Astrocyte (in vitro differentiated cells and primary cell): ENCODE data around the gene IGF2R. TPM values are rescaled to one million over a fixed set of nuclear protein-coding genes. Genes with fewer than 3 reads are reported as not detected.

Source experiments
- DNase-seq: peaks from one replicate; pipeline ENCODE4 v3.0.0-alpha.2; 2010; ENCODE audit warnings: low read depth
- FAIRE-seq: peaks from 2 replicates; lab custom pipeline; 2011; peaks lifted over from hg19 to GRCh38; lab: Jason Lieb, UNC
- H2AFZ ChIP-seq: 2 replicates; pipeline ENCODE4 v1.6.0; 2012; ENCODE audit warnings: low read depth, low read length, inconsistent platforms
- H3K27ac ChIP-seq: 2 replicates; pipeline ENCODE4 v1.5.1; 2011; ENCODE audit warnings: low read depth, low read length, inconsistent platforms
- H3K27me3 ChIP-seq: 2 replicates; pipeline ENCODE4 v1.6.0; 2011; ENCODE audit warnings: low read length, inconsistent platforms; ENCODE audit not compliant: insufficient read depth
- H3K36me3 ChIP-seq: 2 replicates; pipeline ENCODE4 v1.5.1; 2011; ENCODE audit warnings: low read length, inconsistent platforms; ENCODE audit not compliant: insufficient read depth
- H3K4me1 ChIP-seq: 2 replicates; pipeline ENCODE4 v1.5.1; 2011; ENCODE audit warnings: low read length, inconsistent platforms; ENCODE audit not compliant: insufficient read depth
- H3K4me2 ChIP-seq: 2 replicates; pipeline ENCODE4 v1.6.0; 2012; ENCODE audit warnings: low read length, inconsistent platforms
- H3K4me3 ChIP-seq: 2 replicates; pipeline ENCODE4 v1.5.1; 2011; ENCODE audit warnings: low read depth, mild to moderate bottlenecking, low read length, inconsistent platforms; ENCODE audit not compliant: insufficient read depth
- H3K79me2 ChIP-seq: 2 replicates; pipeline ENCODE4 v1.6.0; 2012; ENCODE audit warnings: mild to moderate bottlenecking, low read length, inconsistent platforms; ENCODE audit not compliant: insufficient read depth
- H3K9ac ChIP-seq: 2 replicates; pipeline ENCODE4 v1.6.0; 2012; ENCODE audit warnings: mild to moderate bottlenecking, low read length, inconsistent platforms
- H3K9me3 ChIP-seq: 2 replicates; pipeline ENCODE4 v1.5.1; 2012; ENCODE audit warnings: low read depth, mild to moderate bottlenecking, low read length, inconsistent platforms; ENCODE audit not compliant: insufficient read depth
- H4K20me1 ChIP-seq: 2 replicates; pipeline ENCODE4 v1.6.0; 2012; ENCODE audit warnings: low read length, inconsistent platforms; ENCODE audit not compliant: insufficient read depth
- H3K27ac Mint-ChIP-seq: one replicate; pipeline ENCODE4 v1.8.0; 2021; ENCODE audit warnings: mild to moderate bottlenecking, mixed read lengths; ENCODE audit not compliant: unreplicated experiment
- H3K27me3 Mint-ChIP-seq: one replicate; pipeline ENCODE4 v1.8.0; 2021; ENCODE audit warnings: low read depth, mixed read lengths; ENCODE audit not compliant: unreplicated experiment
- H3K36me3 Mint-ChIP-seq: one replicate; pipeline ENCODE4 v1.8.0; 2021; ENCODE audit warnings: low read depth, mixed read lengths; ENCODE audit not compliant: unreplicated experiment
- H3K4me1 Mint-ChIP-seq: one replicate; pipeline ENCODE4 v1.8.0; 2021; ENCODE audit warnings: low read depth, mixed read lengths; ENCODE audit not compliant: unreplicated experiment
- H3K4me3 Mint-ChIP-seq: one replicate; pipeline ENCODE4 v1.8.0; 2021; ENCODE audit warnings: mild to moderate bottlenecking, moderate library complexity, mixed read lengths; ENCODE audit not compliant: unreplicated experiment
- H3K9me3 Mint-ChIP-seq: one replicate; pipeline ENCODE4 v1.8.0; 2021; ENCODE audit warnings: mild to moderate bottlenecking, mixed read lengths; ENCODE audit not compliant: unreplicated experiment
- EZH2 ChIP-seq: IDR thresholded peaks from 2 replicates; pipeline ENCODE4 v1.6.1; 2012; ENCODE audit warnings: mild to moderate bottlenecking, low read length, inconsistent platforms; ENCODE audit not compliant: insufficient read depth
- total RNA-seq: library from RNA; stranded (reverse); gene quantifications from 2 replicates; pipeline ENCODE4 v1.2.1, GENCODE V29; 2021
- TF ChIP-seq, protein P1 (sequence below): IDR thresholded peaks from 2 replicates; pipeline ENCODE4 v1.5.1; 2011; ENCODE audit warnings: low read depth, mild to moderate bottlenecking, inconsistent platforms, low read length, moderate library complexity; ENCODE audit not compliant: insufficient read depth

IGF2R gene
- total RNA-seq, 1 donor from 2014 or later = 173 TPM

DNA sequence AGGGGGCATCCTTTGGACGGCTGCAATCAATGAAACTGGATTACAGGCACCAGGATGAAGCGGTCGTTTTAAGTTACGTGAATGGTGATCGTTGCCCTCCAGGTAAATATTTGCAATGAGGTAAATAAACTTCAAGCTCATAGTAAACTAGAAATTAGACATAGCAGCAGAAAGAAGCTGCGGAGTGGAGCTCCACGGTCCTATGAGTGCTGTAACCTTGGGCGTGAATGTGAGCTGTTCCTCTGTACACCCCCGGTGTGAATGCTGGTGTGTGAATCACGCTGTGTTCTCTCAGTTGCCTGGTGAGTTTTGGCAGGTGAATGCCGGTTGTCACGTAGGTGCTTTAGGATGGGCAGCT, 110.8 kb downstream of the IGF2R start:
- no peaks in the 10 kb centered on the region for H3K27me3 Mint-ChIP-seq
- Histone ChIP-seq H3K4me1 (peaks cover 5% of the 10 kb centered on the region), H3K9ac (no peak overlapping the region), H3K4me2 (no peak overlapping the region), H4K20me1 (peaks cover 4% of the 10 kb centered on the region), H3K36me3 (peaks cover 19% of the 10 kb centered on the region), H3K9me3 (no peaks in the 10 kb centered on the region), H3K4me3 (no peak overlapping the region), H3K27me3 (no peaks in the 10 kb centered on the region), H2AFZ (no peak overlapping the region), H3K79me2 (no peaks in the 10 kb centered on the region), H3K27ac (no peak overlapping the region)
- no peaks in the 10 kb centered on the region for H3K9me3 Mint-ChIP-seq
- TF ChIP-seq EZH2 = no peak
- TF ChIP-seq, protein P1, sequence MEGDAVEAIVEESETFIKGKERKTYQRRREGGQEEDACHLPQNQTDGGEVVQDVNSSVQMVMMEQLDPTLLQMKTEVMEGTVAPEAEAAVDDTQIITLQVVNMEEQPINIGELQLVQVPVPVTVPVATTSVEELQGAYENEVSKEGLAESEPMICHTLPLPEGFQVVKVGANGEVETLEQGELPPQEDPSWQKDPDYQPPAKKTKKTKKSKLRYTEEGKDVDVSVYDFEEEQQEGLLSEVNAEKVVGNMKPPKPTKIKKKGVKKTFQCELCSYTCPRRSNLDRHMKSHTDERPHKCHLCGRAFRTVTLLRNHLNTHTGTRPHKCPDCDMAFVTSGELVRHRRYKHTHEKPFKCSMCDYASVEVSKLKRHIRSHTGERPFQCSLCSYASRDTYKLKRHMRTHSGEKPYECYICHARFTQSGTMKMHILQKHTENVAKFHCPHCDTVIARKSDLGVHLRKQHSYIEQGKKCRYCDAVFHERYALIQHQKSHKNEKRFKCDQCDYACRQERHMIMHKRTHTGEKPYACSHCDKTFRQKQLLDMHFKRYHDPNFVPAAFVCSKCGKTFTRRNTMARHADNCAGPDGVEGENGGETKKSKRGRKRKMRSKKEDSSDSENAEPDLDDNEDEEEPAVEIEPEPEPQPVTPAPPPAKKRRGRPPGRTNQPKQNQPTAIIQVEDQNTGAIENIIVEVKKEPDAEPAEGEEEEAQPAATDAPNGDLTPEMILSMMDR = no peak
- peaks cover 24% of the 10 kb centered on the region for H3K36me3 Mint-ChIP-seq
- H3K4me1 Mint-ChIP-seq = no peaks in the 10 kb centered on the region
- H3K27ac Mint-ChIP-seq = no peak overlapping the region
- H3K4me3 Mint-ChIP-seq = no peak overlapping the region
- no peak for DNase-seq
- FAIRE-seq = no peak

DNA sequence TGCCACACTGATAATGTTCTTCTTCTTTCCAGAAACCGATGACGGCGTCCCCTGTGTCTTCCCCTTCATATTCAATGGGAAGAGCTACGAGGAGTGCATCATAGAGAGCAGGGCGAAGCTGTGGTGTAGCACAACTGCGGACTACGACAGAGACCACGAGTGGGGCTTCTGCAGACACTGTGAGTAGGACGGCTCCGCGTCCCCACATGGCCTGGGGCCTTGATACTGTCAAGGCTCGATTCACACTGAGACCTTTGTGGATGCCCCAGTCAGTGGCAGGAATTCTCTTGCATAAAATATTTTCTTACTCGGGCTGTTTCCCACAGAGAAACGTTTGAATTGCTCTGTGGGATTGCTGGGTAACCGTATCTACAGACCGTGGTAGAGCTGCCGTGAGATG, 111.2 kb downstream of the IGF2R start:
- FAIRE-seq = no peak

DNA sequence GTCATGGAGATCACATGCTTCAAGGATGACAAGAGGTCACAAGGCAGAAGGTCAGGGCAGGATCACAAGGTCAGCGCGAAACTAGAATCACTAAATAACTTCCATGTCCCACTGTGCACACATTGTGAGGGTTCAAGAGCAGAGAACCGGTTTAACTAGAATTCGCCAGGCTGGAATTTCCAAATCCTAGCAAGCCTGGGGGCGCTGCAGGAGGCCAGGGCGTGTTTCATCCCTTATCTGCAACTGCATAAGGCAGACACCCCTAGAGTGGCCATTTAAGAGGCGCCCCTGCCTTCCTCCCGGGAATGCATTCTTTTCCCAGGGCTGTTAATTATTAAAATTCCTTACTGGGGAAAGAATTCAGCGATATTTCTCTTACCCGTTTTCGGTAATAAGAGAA, 112.5 kb downstream of the IGF2R start:
- Histone ChIP-seq H3K79me2 (no peaks in the 10 kb centered on the region), H2AFZ (no peak overlapping the region), H3K4me2 (no peak overlapping the region), H3K9ac (no peak overlapping the region), H3K27ac (no peak overlapping the region), H3K27me3 (no peaks in the 10 kb centered on the region), H4K20me1 (peaks cover 4% of the 10 kb centered on the region), H3K4me1 (peaks cover 5% of the 10 kb centered on the region), H3K4me3 (no peak overlapping the region), H3K36me3 (peaks cover 23% of the 10 kb centered on the region), H3K9me3 (no peaks in the 10 kb centered on the region)
- Mint-ChIP-seq H3K4me3 (no peak overlapping the region), H3K9me3 (no peaks in the 10 kb centered on the region), H3K27me3 (no peaks in the 10 kb centered on the region), H3K36me3 (peaks cover 28% of the 10 kb centered on the region), H3K27ac (no peak overlapping the region), H3K4me1 (no peaks in the 10 kb centered on the region)
- no peak for FAIRE-seq
- no peak for DNase-seq
- no peak for TF ChIP-seq EZH2
- TF ChIP-seq, protein P1 = no peak

More for the DNA sequence above, 111.2 kb downstream of the IGF2R start:
- H3K9ac ChIP-seq = no peak overlapping the region
- no peaks in the 10 kb centered on the region for H3K79me2 ChIP-seq
- H3K9me3 Mint-ChIP-seq = no peaks in the 10 kb centered on the region
- no peak overlapping the region for H3K27ac ChIP-seq
- no peak overlapping the region for H3K4me3 Mint-ChIP-seq
- no peak overlapping the region for H3K27ac Mint-ChIP-seq
- no peak for DNase-seq
- H3K27me3 Mint-ChIP-seq = no peaks in the 10 kb centered on the region
- H3K4me3 ChIP-seq = no peak overlapping the region
- no peaks in the 10 kb centered on the region for H3K27me3 ChIP-seq
- H3K4me1 ChIP-seq = peaks cover 5% of the 10 kb centered on the region
- peaks cover 23% of the 10 kb centered on the region for H3K36me3 ChIP-seq
- H2AFZ ChIP-seq = no peak overlapping the region
- H3K36me3 Mint-ChIP-seq = peaks cover 24% of the 10 kb centered on the region
- no peaks in the 10 kb centered on the region for H3K4me1 Mint-ChIP-seq
- peaks cover 4% of the 10 kb centered on the region for H4K20me1 ChIP-seq
- no peaks in the 10 kb centered on the region for H3K9me3 ChIP-seq
- TF ChIP-seq, protein P1 = no peak
- TF ChIP-seq EZH2 = no peak
- no peak overlapping the region for H3K4me2 ChIP-seq
